MM.1S (cell line): ENCODE data around the gene LRP5.

Source experiments
- EZH2 ChIP-seq: fragments of 300-600 bp; sonication (generic); optimal IDR thresholded peaks from 2 replicates; pipeline ENCODE3; 2017; ENCODE audit warnings: low read depth, mild to moderate bottlenecking, antibody characterized with exemption, low read length, mixed read lengths
- TF ChIP-seq, protein P1 (sequence below): fragments of 300-600 bp; sonication (generic); IDR thresholded peaks from 2 replicates; pipeline ENCODE4 v1.5.1; 2016; ENCODE audit warnings: antibody characterized with exemption, low read length, mixed read lengths

DNA sequence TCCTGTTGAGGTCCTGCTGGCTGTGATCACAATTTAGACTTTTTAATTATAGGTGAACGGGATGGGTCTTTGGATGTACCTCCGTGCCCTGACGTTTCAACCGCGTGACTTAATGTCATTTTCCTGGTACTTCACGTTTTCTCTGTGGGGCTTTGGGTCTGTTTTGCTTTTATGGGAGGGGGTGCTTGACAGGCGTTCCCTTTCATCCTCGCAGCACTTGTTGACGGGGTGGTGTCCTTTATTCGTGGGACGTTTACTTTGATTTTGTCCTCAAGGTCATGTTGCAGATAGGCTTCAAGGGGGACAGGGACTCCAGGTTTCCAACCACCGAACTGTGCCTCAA lies 149.2 kb downstream of the LRP5 start:
- TF ChIP-seq, protein P1, sequence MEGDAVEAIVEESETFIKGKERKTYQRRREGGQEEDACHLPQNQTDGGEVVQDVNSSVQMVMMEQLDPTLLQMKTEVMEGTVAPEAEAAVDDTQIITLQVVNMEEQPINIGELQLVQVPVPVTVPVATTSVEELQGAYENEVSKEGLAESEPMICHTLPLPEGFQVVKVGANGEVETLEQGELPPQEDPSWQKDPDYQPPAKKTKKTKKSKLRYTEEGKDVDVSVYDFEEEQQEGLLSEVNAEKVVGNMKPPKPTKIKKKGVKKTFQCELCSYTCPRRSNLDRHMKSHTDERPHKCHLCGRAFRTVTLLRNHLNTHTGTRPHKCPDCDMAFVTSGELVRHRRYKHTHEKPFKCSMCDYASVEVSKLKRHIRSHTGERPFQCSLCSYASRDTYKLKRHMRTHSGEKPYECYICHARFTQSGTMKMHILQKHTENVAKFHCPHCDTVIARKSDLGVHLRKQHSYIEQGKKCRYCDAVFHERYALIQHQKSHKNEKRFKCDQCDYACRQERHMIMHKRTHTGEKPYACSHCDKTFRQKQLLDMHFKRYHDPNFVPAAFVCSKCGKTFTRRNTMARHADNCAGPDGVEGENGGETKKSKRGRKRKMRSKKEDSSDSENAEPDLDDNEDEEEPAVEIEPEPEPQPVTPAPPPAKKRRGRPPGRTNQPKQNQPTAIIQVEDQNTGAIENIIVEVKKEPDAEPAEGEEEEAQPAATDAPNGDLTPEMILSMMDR = no peak
- TF ChIP-seq EZH2 = no peak
